Activated naive CD8-positive, alpha-beta T cell treated with anti-CD3 and anti-CD28 coated beads, Interleukin-2, amount 10 ng/mL, durations not matched to agents 7 days and 5 days (primary cell): ENCODE results near the gene AP4B1. TPM values are rescaled to one million over a fixed set of nuclear protein-coding genes. Genes with fewer than 3 reads are reported as not detected.

Experiments
- ATAC-seq: fragments of 150-1000 bp; cut with Tn5 transposase; one replicate; pipeline ENCODE4 v1.10.0; 2021; ENCODE audit warnings: low read depth, moderate library complexity
- POLR2A ChIA-PET: fragments of 350-600 bp; sonication (Branson Sonifier 250); formaldehyde crosslinking; loops from one replicate; lab custom pipeline; 2021; ENCODE audit warnings: antibody characterized with exemption; lab: Charles Lee
- DNase-seq: peaks from one replicate; pipeline ENCODE4 v3.0.0; 2021
- H3K27ac Mint-ChIP-seq: one replicate; pipeline ENCODE4 v1.8.0; 2022; ENCODE audit warnings: mild to moderate bottlenecking, mixed read lengths
- H3K27me3 Mint-ChIP-seq: one replicate; pipeline ENCODE4 v1.8.0; 2022; ENCODE audit warnings: mild to moderate bottlenecking, moderate library complexity, mixed read lengths
- H3K36me3 Mint-ChIP-seq: one replicate; pipeline ENCODE4 v1.8.0; 2021; ENCODE audit warnings: mild to moderate bottlenecking, mixed read lengths
- H3K4me1 Mint-ChIP-seq: one replicate; pipeline ENCODE4 v1.8.0; 2021; ENCODE audit warnings: mixed read lengths
- H3K4me3 Mint-ChIP-seq: one replicate; pipeline ENCODE4 v1.8.0; 2022; ENCODE audit warnings: mild to moderate bottlenecking, moderate library complexity, mixed read lengths
- H3K9me3 Mint-ChIP-seq: one replicate; pipeline ENCODE4 v1.8.0; 2021; ENCODE audit warnings: mixed read lengths
- total RNA-seq, 2 experiments: library from RNA; stranded (reverse); gene quantifications; one replicate each; pipeline ENCODE4 v1.2.3, GENCODE V29; 2021

The AP4B1 gene
- total RNA-seq, 2 experiments from 2014 or later: 53.9 to 60.5 TPM

GRCh38 chr1:113879739-113880038 lies 24.9 kb downstream of the AP4B1 start:
- Mint-ChIP-seq H3K27me3 (no peaks in the 10 kb centered on the region), H3K27ac (no peak overlapping the region), H3K9me3 (no peaks in the 10 kb centered on the region), H3K4me1 (peaks cover 43% of the 10 kb centered on the region), H3K4me3 (no peak overlapping the region), H3K36me3 (peaks cover 14% of the 10 kb centered on the region)
- DNase-seq: no peak
- POLR2A ChIA-PET: interaction anchor here (0.7 to 3.7 kb wide), 4 partner anchors 9 to 51 kb away, joined by 3 to 24 read pairs (median 11); partner anchors contain the start of gene AP4B1
- no peak for ATAC-seq

GRCh38 chr1:113876176-113876575 lies 28.4 kb downstream of the AP4B1 start:
- Mint-ChIP-seq H3K9me3 (no peaks in the 10 kb centered on the region), H3K27ac (no peak overlapping the region), H3K27me3 (no peaks in the 10 kb centered on the region), H3K4me3 (no peak overlapping the region), H3K4me1 (peaks cover 54% of the 10 kb centered on the region), H3K36me3 (peaks cover 12% of the 10 kb centered on the region)
- POLR2A ChIA-PET: interaction anchor here (1.0 to 1.2 kb wide), 2 partner anchors 16 to 21 kb away, joined by 3 read pairs; no protein-coding TSS in a partner anchor
- DNase-seq (no peak), ATAC-seq (no peak)

GRCh38 chr1:113875714-113876113 lies 28.9 kb downstream of the AP4B1 start:
- Mint-ChIP-seq H3K4me1 (peaks cover 49% of the 10 kb centered on the region), H3K27ac (no peak overlapping the region), H3K4me3 (no peak overlapping the region), H3K27me3 (no peaks in the 10 kb centered on the region), H3K36me3 (peaks cover 14% of the 10 kb centered on the region), H3K9me3 (no peaks in the 10 kb centered on the region)
- ATAC-seq (no peak), DNase-seq (no peak)
- POLR2A ChIA-PET: interaction anchor here (1.0 to 2.2 kb wide), 4 partner anchors 16 to 55 kb away, joined by 3 to 16 read pairs (median 8); partner anchors contain the start of genes AP4B1 and HIPK1

- no peak for DNase-seq
- Mint-ChIP-seq H3K4me1 (peaks cover 43% of the 10 kb centered on the region), H3K27me3 (no peaks in the 10 kb centered on the region)
Measured at GRCh38 chr1:113874012-113874879, 30.4 kb downstream of the AP4B1 start.

GRCh38 chr1:113872219-113872935 lies 32.2 kb downstream of the AP4B1 start:
- peak; percentile 37 for ATAC-seq
- peaks cover 53% of the 10 kb centered on the region for H3K4me1 Mint-ChIP-seq
- H3K27ac Mint-ChIP-seq: peak overlapping the region; percentile 96
- POLR2A ChIA-PET: interaction anchor here (0.6 to 1.3 kb wide), 7 partner anchors 12 to 113 kb away, joined by 3 to 14 read pairs (median 5); partner anchors contain the start of genes HIPK1 and RSBN1
- H3K4me3 Mint-ChIP-seq: peak overlapping the region; percentile 88
- no peaks in the 10 kb centered on the region for H3K27me3 Mint-ChIP-seq
- DNase-seq: no peak
- peaks cover 26% of the 10 kb centered on the region for H3K36me3 Mint-ChIP-seq
- H3K9me3 Mint-ChIP-seq: no peaks in the 10 kb centered on the region

More at GRCh38 chr1:113874012-113874879, 30.4 kb downstream of the AP4B1 start:
- H3K9me3 Mint-ChIP-seq: no peaks in the 10 kb centered on the region
- H3K27ac Mint-ChIP-seq: peak overlapping the region; percentile 66
- peak overlapping the region; percentile 32 for H3K4me3 Mint-ChIP-seq
- no peak for ATAC-seq
- POLR2A ChIA-PET: interaction anchor here (0.8 to 2.2 kb wide), 4 partner anchors 24 to 56 kb away, joined by 3 to 16 read pairs (median 9); partner anchors contain the start of genes AP4B1 and HIPK1
- H3K36me3 Mint-ChIP-seq: peaks cover 15% of the 10 kb centered on the region

GRCh38 chr1:113871597-113872113 lies 32.9 kb downstream of the AP4B1 start, which contains the start of gene PTPN22:
TSS of gene PTPN22 (minus strand) at chr1:113871712.
- ATAC-seq: peak; percentile 80
- Mint-ChIP-seq H3K4me3 (peak within 1 kb of the TSS; percentile 88), H3K27ac (peak within 1 kb of the TSS; percentile 96), H3K4me1 (peaks cover 53% of the 10 kb centered on the region), H3K9me3 (no peaks in the 10 kb centered on the region), H3K36me3 (peaks cover 31% of the 10 kb centered on the region), H3K27me3 (no peaks in the 10 kb centered on the region)
- DNase-seq: peak; percentile 71
- POLR2A ChIA-PET: interaction anchor here (1.0 to 1.3 kb wide), 4 partner anchors 11 to 58 kb away, joined by 3 to 14 read pairs (median 10); partner anchors contain the start of gene HIPK1

GRCh38 chr1:113870778-113871177 lies 33.8 kb downstream of the AP4B1 start:
- Mint-ChIP-seq H3K9me3 (no peaks in the 10 kb centered on the region), H3K27me3 (no peaks in the 10 kb centered on the region), H3K36me3 (peaks cover 35% of the 10 kb centered on the region), H3K4me1 (peaks cover 55% of the 10 kb centered on the region), H3K4me3 (peak overlapping the region; percentile 88), H3K27ac (peak overlapping the region; percentile 87)
- POLR2A ChIA-PET: interaction anchor here (0.5 to 4.0 kb wide), 9 partner anchors 9 to 641 kb away, joined by 3 to 49 read pairs (median 5); partner anchors contain the start of genes AP4B1, DCLRE1B, HIPK1 and RSBN1
- ATAC-seq: no peak
- DNase-seq: no peak

- POLR2A ChIA-PET: interaction anchor here (0.5 to 4.0 kb wide), 8 partner anchors 11 to 72 kb away, joined by 3 to 49 read pairs (median 5); partner anchors contain the start of genes AP4B1, DCLRE1B, HIPK1 and RSBN1
- peak overlapping the region; percentile 88 for H3K4me3 Mint-ChIP-seq
- H3K27ac Mint-ChIP-seq: peak overlapping the region; percentile 77
- H3K36me3 Mint-ChIP-seq: peaks cover 42% of the 10 kb centered on the region
- H3K27me3 Mint-ChIP-seq: no peaks in the 10 kb centered on the region
- H3K4me1 Mint-ChIP-seq: peaks cover 45% of the 10 kb centered on the region
- DNase-seq: no peak
- no peaks in the 10 kb centered on the region for H3K9me3 Mint-ChIP-seq
- ATAC-seq: no peak
Measured at GRCh38 chr1:113868387-113869083, 36.1 kb downstream of the AP4B1 start.

GRCh38 chr1:113861641-113862040 lies 43.0 kb downstream of the AP4B1 start:
- H3K4me1 Mint-ChIP-seq: peaks cover 43% of the 10 kb centered on the region
- no peaks in the 10 kb centered on the region for H3K27me3 Mint-ChIP-seq
- H3K4me3 Mint-ChIP-seq: no peak overlapping the region
- H3K36me3 Mint-ChIP-seq: peaks cover 44% of the 10 kb centered on the region
- ATAC-seq (no peak), DNase-seq (no peak)
- peak overlapping the region; percentile 27 for H3K27ac Mint-ChIP-seq
- POLR2A ChIA-PET: interaction anchor here (1.2 kb wide), 1 partner anchor 68 kb away, joined by 3 read pairs; the partner anchor contains the start of gene HIPK1
- H3K9me3 Mint-ChIP-seq: no peaks in the 10 kb centered on the region

- POLR2A ChIA-PET: interaction anchor here (1.4 to 1.7 kb wide), 2 partner anchors 12 to 70 kb away, joined by 4 to 8 read pairs; no protein-coding TSS in a partner anchor
- Mint-ChIP-seq H3K9me3 (no peaks in the 10 kb centered on the region), H3K27me3 (no peaks in the 10 kb centered on the region), H3K4me1 (peaks cover 41% of the 10 kb centered on the region), H3K27ac (peak overlapping the region; percentile 6), H3K36me3 (peaks cover 49% of the 10 kb centered on the region), H3K4me3 (no peak overlapping the region)
- DNase-seq (no peak), ATAC-seq (no peak)
Measured at GRCh38 chr1:113860891-113861290, 43.7 kb downstream of the AP4B1 start.

- peaks cover 50% of the 10 kb centered on the region for H3K36me3 Mint-ChIP-seq
- H3K4me3 Mint-ChIP-seq: peak overlapping the region; percentile 51
- peak overlapping the region; percentile 72 for H3K27ac Mint-ChIP-seq
- no peaks in the 10 kb centered on the region for H3K27me3 Mint-ChIP-seq
- ATAC-seq (peak; percentile 36), DNase-seq (no peak)
- no peaks in the 10 kb centered on the region for H3K9me3 Mint-ChIP-seq
- POLR2A ChIA-PET: interaction anchor here (1.0 to 1.7 kb wide), 4 partner anchors 11 to 71 kb away, joined by 3 to 8 read pairs (median 4); no protein-coding TSS in a partner anchor
- peaks cover 35% of the 10 kb centered on the region for H3K4me1 Mint-ChIP-seq
Measured at GRCh38 chr1:113859478-113860175, 45.0 kb downstream of the AP4B1 start.
